Fibroblast of skin of left biceps (primary cell): ENCODE results near the gene PM20D2.

Experiments
- DNase-seq, 2 experiments: peaks; one replicate each; pipeline ENCODE4 v3.0.0-alpha.2; 2013; ENCODE audit warnings: low read depth in 2 of 2

PM20D2 gene

GRCh38 chr6:89200706-89201215 is 54.9 kb downstream of the PM20D2 start:
- no peak for DNase-seq

- no peak for DNase-seq
Observed at GRCh38 chr6:89204096-89204495, 58.2 kb downstream of the PM20D2 start.

- DNase-seq = no peak
Observed at GRCh38 chr6:89205819-89206218, 60.0 kb downstream of the PM20D2 start.

GRCh38 chr6:89208551-89208950 is 62.7 kb downstream of the PM20D2 start:
- DNase-seq = no peak

- no peak for DNase-seq
Observed at GRCh38 chr6:89209457-89209856, 63.6 kb downstream of the PM20D2 start.

- DNase-seq = no peak
Observed at GRCh38 chr6:89212472-89212871, 66.6 kb downstream of the PM20D2 start.

GRCh38 chr6:89214197-89214596 is 68.3 kb downstream of the PM20D2 start:
- DNase-seq = no peak
